Measurements from ENCODE around the gene CRY1. TPM values are rescaled to one million over a fixed set of nuclear protein-coding genes. Genes with fewer than 3 reads are reported as not detected.

CRY1 gene
- total and polyA plus RNA-seq, 9 of the 15 experiments (the other 6 are each of a cell fraction or from before 2014, with no cell fraction given) = 8.7 to 33.3 (median 25.2) TPM

DNA sequence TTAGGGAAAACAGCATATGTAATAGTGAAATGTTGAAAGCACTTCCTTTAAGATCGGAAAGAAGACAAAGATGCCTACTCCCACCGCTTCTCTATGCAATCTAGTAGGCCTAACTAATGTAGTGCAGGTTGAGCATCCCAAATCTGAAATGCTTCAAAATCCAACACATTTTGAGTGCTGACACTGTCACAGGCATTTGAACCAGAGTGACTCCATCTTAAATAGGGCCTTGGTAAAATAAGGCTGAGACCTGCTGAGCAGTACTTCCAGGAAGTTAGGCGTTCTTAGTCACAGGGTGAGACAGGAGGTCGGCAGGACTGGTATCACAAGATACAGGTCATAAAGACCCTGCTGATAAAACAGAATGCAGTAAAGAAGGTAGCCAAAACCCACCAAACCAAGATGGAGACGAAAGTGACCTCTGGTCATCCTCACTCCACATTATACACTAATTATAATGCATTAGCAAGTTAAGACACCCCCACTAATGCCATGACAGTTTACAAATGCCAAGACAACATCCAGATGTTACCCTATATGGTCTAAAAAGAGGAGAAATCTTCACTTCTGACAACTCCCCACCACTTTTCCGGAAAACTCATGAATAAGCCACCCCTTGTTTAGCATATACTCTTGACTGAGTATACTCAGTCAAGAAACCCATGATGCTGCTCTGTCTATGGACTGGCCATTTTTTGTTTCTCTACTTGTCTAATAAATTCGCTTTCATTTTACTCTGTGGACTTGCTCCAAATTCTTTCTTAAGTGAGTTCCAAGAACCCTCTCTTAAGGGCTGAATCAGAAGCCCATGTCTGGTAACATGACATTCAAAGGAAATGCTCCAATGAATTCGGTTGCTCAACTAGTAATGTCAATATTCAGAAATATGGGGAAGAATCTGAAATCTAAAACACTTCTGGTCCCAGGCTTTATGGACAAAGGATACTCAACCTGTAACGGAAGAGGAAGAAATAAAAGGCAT, 59.3 kb downstream of the CRY1 start (continued):
- TF ChIP-seq, protein P1, sequence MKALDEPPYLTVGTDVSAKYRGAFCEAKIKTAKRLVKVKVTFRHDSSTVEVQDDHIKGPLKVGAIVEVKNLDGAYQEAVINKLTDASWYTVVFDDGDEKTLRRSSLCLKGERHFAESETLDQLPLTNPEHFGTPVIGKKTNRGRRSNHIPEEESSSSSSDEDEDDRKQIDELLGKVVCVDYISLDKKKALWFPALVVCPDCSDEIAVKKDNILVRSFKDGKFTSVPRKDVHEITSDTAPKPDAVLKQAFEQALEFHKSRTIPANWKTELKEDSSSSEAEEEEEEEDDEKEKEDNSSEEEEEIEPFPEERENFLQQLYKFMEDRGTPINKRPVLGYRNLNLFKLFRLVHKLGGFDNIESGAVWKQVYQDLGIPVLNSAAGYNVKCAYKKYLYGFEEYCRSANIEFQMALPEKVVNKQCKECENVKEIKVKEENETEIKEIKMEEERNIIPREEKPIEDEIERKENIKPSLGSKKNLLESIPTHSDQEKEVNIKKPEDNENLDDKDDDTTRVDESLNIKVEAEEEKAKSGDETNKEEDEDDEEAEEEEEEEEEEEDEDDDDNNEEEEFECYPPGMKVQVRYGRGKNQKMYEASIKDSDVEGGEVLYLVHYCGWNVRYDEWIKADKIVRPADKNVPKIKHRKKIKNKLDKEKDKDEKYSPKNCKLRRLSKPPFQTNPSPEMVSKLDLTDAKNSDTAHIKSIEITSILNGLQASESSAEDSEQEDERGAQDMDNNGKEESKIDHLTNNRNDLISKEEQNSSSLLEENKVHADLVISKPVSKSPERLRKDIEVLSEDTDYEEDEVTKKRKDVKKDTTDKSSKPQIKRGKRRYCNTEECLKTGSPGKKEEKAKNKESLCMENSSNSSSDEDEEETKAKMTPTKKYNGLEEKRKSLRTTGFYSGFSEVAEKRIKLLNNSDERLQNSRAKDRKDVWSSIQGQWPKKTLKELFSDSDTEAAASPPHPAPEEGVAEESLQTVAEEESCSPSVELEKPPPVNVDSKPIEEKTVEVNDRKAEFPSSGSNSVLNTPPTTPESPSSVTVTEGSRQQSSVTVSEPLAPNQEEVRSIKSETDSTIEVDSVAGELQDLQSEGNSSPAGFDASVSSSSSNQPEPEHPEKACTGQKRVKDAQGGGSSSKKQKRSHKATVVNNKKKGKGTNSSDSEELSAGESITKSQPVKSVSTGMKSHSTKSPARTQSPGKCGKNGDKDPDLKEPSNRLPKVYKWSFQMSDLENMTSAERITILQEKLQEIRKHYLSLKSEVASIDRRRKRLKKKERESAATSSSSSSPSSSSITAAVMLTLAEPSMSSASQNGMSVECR (CRISPR knock-in tag; IDR thresholded peaks at IDR 0.05) = no peak
- no peak for TF ChIP-seq FOXA3 (CRISPR knock-in tag; conservative IDR thresholded peaks at IDR 0.05 in 1 of 2, IDR thresholded peaks at IDR 0.05 in 1 of 2)
- peak; percentile 94 for TF ChIP-seq HDAC8 (tag; IDR thresholded peaks at IDR 0.05)
- no peak for TF ChIP-seq GATAD2A (IDR thresholded peaks at IDR 0.05)
- TF ChIP-seq, protein P2, sequence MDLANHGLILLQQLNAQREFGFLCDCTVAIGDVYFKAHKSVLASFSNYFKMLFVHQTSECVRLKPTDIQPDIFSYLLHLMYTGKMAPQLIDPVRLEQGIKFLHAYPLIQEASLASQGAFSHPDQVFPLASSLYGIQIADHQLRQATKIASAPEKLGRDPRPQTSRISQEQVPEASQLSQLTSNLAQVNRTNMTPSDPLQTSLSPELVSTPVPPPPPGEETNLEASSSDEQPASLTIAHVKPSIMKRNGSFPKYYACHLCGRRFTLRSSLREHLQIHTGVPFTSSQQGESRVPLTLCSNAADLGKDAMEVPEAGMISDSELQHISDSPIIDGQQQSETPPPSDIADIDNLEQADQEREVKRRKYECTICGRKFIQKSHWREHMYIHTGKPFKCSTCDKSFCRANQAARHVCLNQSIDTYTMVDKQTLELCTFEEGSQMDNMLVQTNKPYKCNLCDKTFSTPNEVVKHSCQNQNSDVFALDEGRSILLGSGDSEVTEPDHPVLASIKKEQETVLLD (IDR thresholded peaks at IDR 0.05) = no peak
- TF ChIP-seq, protein P3, sequence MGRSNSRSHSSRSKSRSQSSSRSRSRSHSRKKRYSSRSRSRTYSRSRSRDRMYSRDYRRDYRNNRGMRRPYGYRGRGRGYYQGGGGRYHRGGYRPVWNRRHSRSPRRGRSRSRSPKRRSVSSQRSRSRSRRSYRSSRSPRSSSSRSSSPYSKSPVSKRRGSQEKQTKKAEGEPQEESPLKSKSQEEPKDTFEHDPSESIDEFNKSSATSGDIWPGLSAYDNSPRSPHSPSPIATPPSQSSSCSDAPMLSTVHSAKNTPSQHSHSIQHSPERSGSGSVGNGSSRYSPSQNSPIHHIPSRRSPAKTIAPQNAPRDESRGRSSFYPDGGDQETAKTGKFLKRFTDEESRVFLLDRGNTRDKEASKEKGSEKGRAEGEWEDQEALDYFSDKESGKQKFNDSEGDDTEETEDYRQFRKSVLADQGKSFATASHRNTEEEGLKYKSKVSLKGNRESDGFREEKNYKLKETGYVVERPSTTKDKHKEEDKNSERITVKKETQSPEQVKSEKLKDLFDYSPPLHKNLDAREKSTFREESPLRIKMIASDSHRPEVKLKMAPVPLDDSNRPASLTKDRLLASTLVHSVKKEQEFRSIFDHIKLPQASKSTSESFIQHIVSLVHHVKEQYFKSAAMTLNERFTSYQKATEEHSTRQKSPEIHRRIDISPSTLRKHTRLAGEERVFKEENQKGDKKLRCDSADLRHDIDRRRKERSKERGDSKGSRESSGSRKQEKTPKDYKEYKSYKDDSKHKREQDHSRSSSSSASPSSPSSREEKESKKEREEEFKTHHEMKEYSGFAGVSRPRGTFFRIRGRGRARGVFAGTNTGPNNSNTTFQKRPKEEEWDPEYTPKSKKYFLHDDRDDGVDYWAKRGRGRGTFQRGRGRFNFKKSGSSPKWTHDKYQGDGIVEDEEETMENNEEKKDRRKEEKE (IDR thresholded peaks at IDR 0.05; ENCODE audit: borderline replicate concordance in 1 of 2, control insufficient read depth in 1 of 2, low read depth in 2 of 2, low read length in 1 of 2) = no peak
- TF ChIP-seq, protein P4, sequence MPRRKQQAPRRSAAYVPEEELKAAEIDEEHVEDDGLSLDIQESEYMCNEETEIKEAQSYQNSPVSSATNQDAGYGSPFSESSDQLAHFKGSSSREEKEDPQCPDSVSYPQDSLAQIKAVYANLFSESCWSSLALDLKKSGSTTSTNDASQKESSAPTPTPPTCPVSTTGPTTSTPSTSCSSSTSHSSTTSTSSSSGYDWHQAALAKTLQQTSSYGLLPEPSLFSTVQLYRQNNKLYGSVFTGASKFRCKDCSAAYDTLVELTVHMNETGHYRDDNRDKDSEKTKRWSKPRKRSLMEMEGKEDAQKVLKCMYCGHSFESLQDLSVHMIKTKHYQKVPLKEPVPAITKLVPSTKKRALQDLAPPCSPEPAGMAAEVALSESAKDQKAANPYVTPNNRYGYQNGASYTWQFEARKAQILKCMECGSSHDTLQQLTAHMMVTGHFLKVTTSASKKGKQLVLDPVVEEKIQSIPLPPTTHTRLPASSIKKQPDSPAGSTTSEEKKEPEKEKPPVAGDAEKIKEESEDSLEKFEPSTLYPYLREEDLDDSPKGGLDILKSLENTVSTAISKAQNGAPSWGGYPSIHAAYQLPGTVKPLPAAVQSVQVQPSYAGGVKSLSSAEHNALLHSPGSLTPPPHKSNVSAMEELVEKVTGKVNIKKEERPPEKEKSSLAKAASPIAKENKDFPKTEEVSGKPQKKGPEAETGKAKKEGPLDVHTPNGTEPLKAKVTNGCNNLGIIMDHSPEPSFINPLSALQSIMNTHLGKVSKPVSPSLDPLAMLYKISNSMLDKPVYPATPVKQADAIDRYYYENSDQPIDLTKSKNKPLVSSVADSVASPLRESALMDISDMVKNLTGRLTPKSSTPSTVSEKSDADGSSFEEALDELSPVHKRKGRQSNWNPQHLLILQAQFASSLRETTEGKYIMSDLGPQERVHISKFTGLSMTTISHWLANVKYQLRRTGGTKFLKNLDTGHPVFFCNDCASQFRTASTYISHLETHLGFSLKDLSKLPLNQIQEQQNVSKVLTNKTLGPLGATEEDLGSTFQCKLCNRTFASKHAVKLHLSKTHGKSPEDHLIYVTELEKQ (CRISPR knock-in tag; IDR thresholded peaks at IDR 0.05) = peak; percentile 80
- TF ChIP-seq, protein P5, sequence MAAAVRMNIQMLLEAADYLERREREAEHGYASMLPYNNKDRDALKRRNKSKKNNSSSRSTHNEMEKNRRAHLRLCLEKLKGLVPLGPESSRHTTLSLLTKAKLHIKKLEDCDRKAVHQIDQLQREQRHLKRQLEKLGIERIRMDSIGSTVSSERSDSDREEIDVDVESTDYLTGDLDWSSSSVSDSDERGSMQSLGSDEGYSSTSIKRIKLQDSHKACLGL (CRISPR knock-in tag; IDR thresholded peaks at IDR 0.05; ENCODE audit: borderline replicate concordance, poor library complexity, severe bottlenecking) = peak; percentile 23

Measured in K562 (cell line).